Skeletal muscle satellite cell (primary cell): ENCODE data around the gene UFC1.

Source experiments
- H3K27me3 ChIP-seq: 2 replicates; pipeline ENCODE4 v1.7.0; 2013; ENCODE audit warnings: low read length; ENCODE audit not compliant: control insufficient read depth, insufficient read depth
- H3K36me3 ChIP-seq: 2 replicates; pipeline ENCODE4 v1.7.0; 2013; ENCODE audit warnings: mild to moderate bottlenecking, control low read depth, low read length; ENCODE audit not compliant: insufficient read depth
- H3K4me1 ChIP-seq: 2 replicates; pipeline ENCODE4 v1.7.0; 2013; ENCODE audit warnings: low read length; ENCODE audit not compliant: control insufficient read depth, insufficient read depth
- H3K4me2 ChIP-seq: 2 replicates; pipeline ENCODE4 v1.7.0; 2013; ENCODE audit warnings: mild to moderate bottlenecking, low read length
- H3K4me3 ChIP-seq: 2 replicates; pipeline ENCODE4 v1.7.0; 2013; ENCODE audit warnings: low read length
- H3K9ac ChIP-seq: 2 replicates; pipeline ENCODE4 v1.7.0; 2013; ENCODE audit warnings: mild to moderate bottlenecking, low read depth, low read length, moderate library complexity
- H3K9me3 ChIP-seq: replicated peaks from 2 replicates; pipeline ENCODE4 v1.7.0; 2013; ENCODE audit warnings: mild to moderate bottlenecking, control low read depth, low read length

Gene UFC1

DNA sequence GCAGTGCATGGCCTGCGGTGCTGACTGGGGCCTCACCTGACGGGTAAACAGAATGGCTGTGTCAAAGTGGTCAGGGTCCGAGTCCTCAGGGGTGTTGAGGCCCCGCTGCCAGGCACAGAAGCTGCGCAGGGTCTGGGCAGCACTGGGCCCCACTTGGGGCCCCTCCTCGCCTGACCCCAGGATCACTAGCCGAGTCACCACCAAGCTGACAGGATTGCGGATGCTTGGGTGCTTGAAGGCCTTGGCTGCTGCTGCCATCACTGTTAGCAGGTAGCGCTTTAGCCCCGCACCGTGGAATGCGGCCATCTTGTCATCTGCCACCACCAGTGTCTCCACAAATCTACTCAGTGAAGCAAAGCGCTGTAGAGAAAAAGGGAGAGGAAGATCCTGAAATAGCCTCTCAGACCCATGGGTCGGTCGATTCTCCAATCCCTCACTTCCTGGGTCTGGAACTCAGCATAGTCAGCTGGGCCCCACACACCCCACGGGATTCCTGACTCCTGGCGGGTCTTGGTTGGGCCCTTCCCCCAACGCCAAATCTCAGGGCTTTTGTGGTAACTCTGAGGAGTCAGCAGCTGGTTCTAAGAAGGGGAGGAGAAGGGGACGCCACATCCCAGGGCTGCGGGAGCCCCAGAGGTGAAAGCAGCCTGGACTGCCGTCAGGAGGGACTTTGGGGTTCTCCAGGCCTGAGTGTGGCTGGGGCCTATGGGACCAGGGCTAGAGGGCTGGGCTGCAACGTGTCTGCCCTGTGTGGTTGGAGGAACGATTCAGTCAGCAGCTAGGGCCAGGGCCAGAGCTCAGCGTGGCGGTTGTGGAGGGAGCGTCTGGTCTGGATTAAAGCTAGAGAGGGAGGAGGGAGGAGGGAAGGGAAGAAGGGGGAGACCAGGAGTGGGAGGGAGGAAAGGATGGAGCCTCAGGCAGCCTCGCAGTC is 43.0 kb downstream of the UFC1 start:
- H3K4me3 ChIP-seq, result peak overlapping the region; percentile 60
- H3K9me3 ChIP-seq, result no peaks in the 10 kb centered on the region
- peak overlapping the region; percentile 77 for H3K9ac ChIP-seq
- H3K36me3 ChIP-seq, result no peaks in the 10 kb centered on the region
- H3K27me3 ChIP-seq, result no peaks in the 10 kb centered on the region
- H3K4me2 ChIP-seq, result peak overlapping the region; percentile 81
- H3K4me1 ChIP-seq, result peaks cover 56% of the 10 kb centered on the region

- Histone ChIP-seq H3K4me3 (peak overlapping the region; percentile 60), H3K4me2 (peak overlapping the region; percentile 81), H3K9me3 (no peaks in the 10 kb centered on the region), H3K36me3 (no peaks in the 10 kb centered on the region), H3K27me3 (no peaks in the 10 kb centered on the region), H3K4me1 (peaks cover 57% of the 10 kb centered on the region), H3K9ac (peak overlapping the region; percentile 77)
Observed at GRCh38 chr1:161197560-161198193, 43.9 kb downstream of the UFC1 start.

GRCh38 chr1:161198194-161198896 is 44.6 kb downstream of the UFC1 start:
- H3K36me3 ChIP-seq, result no peaks in the 10 kb centered on the region
- H3K27me3 ChIP-seq, result no peaks in the 10 kb centered on the region
- H3K9ac ChIP-seq, result peak overlapping the region; percentile 77
- peak overlapping the region; percentile 60 for H3K4me3 ChIP-seq
- H3K4me1 ChIP-seq, result peaks cover 57% of the 10 kb centered on the region
- peak overlapping the region; percentile 81 for H3K4me2 ChIP-seq
- no peaks in the 10 kb centered on the region for H3K9me3 ChIP-seq

- Histone ChIP-seq H3K36me3 (peaks cover 5% of the 10 kb centered on the region), H3K9me3 (no peaks in the 10 kb centered on the region), H3K4me2 (peak within 1 kb of the TSS; percentile 81), H3K9ac (peak within 1 kb of the TSS; percentile 77), H3K27me3 (no peaks in the 10 kb centered on the region), H3K4me3 (peak within 1 kb of the TSS; percentile 60), H3K4me1 (peaks cover 56% of the 10 kb centered on the region)
Observed at GRCh38 chr1:161198897-161199431, 45.2 kb downstream of the UFC1 start, which contains the start of gene ADAMTS4. Gene ADAMTS4, minus strand, starts transcription at chr1:161199054. Its CDS starts 427 bp downstream, at chr1:161198627.

- Histone ChIP-seq H3K36me3 (peaks cover 11% of the 10 kb centered on the region), H3K9me3 (no peaks in the 10 kb centered on the region), H3K4me2 (peak overlapping the region; percentile 81), H3K4me3 (peak overlapping the region; percentile 60), H3K27me3 (no peaks in the 10 kb centered on the region), H3K4me1 (peaks cover 55% of the 10 kb centered on the region), H3K9ac (no peak overlapping the region)
Observed at GRCh38 chr1:161199506-161200139, 45.8 kb downstream of the UFC1 start.

DNA sequence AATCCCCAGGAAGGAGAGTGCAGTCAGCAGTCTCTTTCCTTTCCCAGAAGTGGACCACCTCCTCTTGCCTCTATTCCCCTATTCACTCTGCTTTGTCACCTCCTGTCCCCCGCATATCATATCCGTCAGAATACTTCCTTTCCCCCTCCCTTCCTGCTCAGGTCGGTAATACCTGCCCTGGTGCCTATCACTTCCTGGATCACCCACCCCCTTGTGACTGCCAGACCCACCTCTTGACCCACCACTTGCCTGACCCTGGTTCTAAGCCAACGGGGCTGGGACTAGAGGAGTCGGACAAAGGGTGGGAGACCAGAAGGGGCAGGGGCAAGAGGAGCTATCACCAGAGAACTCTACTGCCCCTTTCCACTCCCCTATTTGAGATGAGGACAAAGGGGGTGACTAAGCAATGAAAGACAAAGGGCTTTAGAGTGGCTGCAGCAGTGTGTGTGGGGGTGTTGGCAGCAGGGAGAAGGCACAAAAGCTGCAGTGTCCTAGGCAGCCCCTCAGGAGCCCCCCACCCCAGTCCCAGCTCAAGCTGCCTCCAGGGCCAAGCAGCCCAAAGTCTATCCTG is 46.7 kb downstream of the UFC1 start:
- Histone ChIP-seq H3K36me3 (peaks cover 15% of the 10 kb centered on the region), H3K9me3 (no peaks in the 10 kb centered on the region), H3K27me3 (no peaks in the 10 kb centered on the region), H3K9ac (peak overlapping the region; percentile 97), H3K4me1 (peaks cover 55% of the 10 kb centered on the region), H3K4me2 (no peak overlapping the region), H3K4me3 (no peak overlapping the region)

- Histone ChIP-seq H3K4me1 (peaks cover 55% of the 10 kb centered on the region), H3K9ac (peak overlapping the region; percentile 97)
Observed at GRCh38 chr1:161200992-161201835, 47.4 kb downstream of the UFC1 start.

GRCh38 chr1:161201836-161202712 is 48.3 kb downstream of the UFC1 start, which contains the start of gene NDUFS2:
Gene NDUFS2, plus strand, starts transcription at chr1:161202367. Its CDS starts 19 bp downstream, at chr1:161202386.
- no peaks in the 10 kb centered on the region for H3K27me3 ChIP-seq
- peak within 1 kb of the TSS; percentile 90 for H3K4me3 ChIP-seq
- peak within 1 kb of the TSS; percentile 97 for H3K9ac ChIP-seq
- H3K9me3 ChIP-seq, result no peaks in the 10 kb centered on the region
- H3K4me1 ChIP-seq, result peaks cover 57% of the 10 kb centered on the region
- H3K4me2 ChIP-seq, result peak within 1 kb of the TSS; percentile 85
- H3K36me3 ChIP-seq, result peaks cover 25% of the 10 kb centered on the region

More at GRCh38 chr1:161200992-161201835, 47.4 kb downstream of the UFC1 start:
- Histone ChIP-seq H3K27me3 (no peaks in the 10 kb centered on the region), H3K36me3 (peaks cover 19% of the 10 kb centered on the region), H3K4me3 (peak overlapping the region; percentile 90), H3K4me2 (peak overlapping the region; percentile 82), H3K9me3 (no peaks in the 10 kb centered on the region)

DNA sequence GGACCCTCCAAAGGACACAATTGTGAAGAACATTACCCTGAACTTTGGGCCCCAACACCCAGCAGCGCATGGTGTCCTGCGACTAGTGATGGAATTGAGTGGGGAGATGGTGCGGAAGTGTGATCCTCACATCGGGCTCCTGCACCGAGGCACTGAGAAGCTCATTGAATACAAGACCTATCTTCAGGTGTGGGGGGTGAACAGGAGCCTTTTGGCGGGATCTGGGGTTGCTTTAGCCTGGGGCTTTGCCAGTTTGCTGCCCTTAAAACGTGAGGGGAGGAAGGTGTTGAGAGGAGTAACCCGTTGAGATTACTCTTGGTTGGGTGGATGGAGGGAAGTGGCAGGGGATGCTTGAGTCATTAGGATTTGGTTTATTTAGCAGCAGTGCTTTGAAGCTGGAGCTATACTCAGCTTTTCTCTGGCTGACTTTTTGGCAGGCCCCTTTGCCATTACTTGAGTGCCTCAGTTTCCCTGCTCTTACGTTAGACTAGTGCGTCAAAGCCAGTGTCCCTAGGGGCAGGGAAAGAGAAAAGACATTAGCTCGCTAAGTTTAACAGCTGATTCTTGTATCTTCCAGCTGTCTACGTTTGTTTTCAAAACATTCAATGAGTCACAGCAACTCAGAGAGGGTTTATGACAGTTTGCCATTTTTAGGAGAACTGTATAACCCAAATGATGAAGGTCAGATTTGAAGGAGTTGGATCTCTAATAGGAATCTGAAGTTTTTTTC is 52.8 kb downstream of the UFC1 start:
- Histone ChIP-seq H3K4me1 (peaks cover 22% of the 10 kb centered on the region), H3K36me3 (peaks cover 61% of the 10 kb centered on the region), H3K9me3 (no peaks in the 10 kb centered on the region)

More for the DNA sequence above, 52.8 kb downstream of the UFC1 start:
- Histone ChIP-seq H3K9ac (peak overlapping the region; percentile 43), H3K4me2 (peak overlapping the region; percentile 16), H3K27me3 (no peaks in the 10 kb centered on the region), H3K4me3 (no peak overlapping the region)
